ENCODE measurements around the gene SPP2. TPM values are rescaled to one million over a fixed set of nuclear protein-coding genes. Genes with fewer than 3 reads are reported as not detected.

SPP2 gene
- total and polyA plus RNA-seq, 12 donors, result 0.33 TPM; not detected in 11

DNA sequence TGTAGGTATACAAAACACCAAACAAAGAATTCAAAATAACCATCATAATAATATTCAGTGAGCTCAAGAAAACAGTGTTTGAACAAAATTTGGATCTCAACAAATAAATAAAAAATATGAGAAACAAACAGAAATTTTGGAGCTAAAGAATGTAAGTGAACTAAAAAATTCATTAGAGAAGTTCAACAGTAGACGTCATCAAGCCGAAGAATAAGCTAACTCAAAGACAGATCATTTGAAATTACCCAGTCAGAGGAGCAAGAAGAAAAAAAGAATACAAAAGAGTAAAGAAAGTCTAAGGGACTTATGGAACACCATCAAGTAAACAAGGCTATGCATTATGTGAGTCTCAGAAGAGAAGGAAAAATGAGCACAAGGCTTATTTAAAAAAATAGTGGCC lies 16.6 kb upstream of the SPP2 start:
- Histone ChIP-seq H3K9me3 (replicated peaks in 1 of 3) (peaks cover 0 to 5% (median 0%) of the 10 kb centered on the region in 3 donors), H3K4me3 (no peak overlapping the region), H3K4me1 (replicated peaks in 1 of 2) (no peaks in the 10 kb centered on the region), H3K36me3 (replicated peaks in 1 of 2) (no peaks in the 10 kb centered on the region), H3K27ac (no peak overlapping the region), H3K27me3 (peaks cover 23% of the 10 kb centered on the region)
- WGBS, 4 donors, result 65 to 90% (median 81%) methylated on average over 2 of the region's 2 CpGs
- TF ChIP-seq, protein P1, sequence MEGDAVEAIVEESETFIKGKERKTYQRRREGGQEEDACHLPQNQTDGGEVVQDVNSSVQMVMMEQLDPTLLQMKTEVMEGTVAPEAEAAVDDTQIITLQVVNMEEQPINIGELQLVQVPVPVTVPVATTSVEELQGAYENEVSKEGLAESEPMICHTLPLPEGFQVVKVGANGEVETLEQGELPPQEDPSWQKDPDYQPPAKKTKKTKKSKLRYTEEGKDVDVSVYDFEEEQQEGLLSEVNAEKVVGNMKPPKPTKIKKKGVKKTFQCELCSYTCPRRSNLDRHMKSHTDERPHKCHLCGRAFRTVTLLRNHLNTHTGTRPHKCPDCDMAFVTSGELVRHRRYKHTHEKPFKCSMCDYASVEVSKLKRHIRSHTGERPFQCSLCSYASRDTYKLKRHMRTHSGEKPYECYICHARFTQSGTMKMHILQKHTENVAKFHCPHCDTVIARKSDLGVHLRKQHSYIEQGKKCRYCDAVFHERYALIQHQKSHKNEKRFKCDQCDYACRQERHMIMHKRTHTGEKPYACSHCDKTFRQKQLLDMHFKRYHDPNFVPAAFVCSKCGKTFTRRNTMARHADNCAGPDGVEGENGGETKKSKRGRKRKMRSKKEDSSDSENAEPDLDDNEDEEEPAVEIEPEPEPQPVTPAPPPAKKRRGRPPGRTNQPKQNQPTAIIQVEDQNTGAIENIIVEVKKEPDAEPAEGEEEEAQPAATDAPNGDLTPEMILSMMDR (IDR thresholded peaks at IDR 0.05), result no peak
- no peak for TF ChIP-seq POLR2A (IDR thresholded peaks at IDR 0.05)
- intact Hi-C loops (cut with DNase I), result no loop called here
- DNase-seq, result no peak

DNA sequence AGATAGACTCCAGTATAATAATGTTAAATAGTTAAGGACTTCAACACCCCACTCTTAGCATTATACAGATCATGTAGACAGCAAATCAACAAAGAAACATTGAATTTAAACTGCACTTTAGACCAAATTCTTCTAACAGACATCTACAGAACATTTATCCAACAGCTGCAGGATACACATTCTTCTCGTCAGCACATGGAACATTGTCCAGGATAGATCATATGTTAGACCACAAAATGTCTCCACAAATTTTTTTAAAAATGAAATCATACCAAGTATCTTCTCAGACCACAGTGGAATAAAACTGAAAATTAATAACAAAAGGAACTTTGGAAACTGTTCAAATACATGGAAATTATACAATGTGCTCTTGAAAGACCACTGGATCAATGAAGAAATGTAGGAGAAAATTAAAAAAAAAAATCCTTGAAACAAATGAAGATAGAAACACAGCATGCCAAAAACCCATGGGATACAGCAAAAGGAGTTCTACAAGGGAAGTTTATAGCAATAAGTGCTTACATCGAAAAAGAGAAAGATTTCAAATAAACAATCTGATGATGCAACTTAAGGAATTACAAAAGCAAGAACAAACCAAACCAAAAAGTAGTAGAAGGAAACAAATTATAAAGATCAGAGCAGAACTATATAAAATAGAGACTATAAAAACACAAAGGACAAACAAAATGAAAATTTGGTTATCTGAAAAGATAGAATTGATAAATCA lies 12.3 kb upstream of the SPP2 start:
- intact Hi-C loops (cut with DNase I), result no loop called here
- peaks cover 0 to 5% (median 0%) of the 10 kb centered on the region in 3 donors for H3K9me3 ChIP-seq (replicated peaks in 1 of 3)
- WGBS, 4 donors, result 73 to 87% (median 82%) methylated on average over 2 of the region's 2 CpGs

DNA sequence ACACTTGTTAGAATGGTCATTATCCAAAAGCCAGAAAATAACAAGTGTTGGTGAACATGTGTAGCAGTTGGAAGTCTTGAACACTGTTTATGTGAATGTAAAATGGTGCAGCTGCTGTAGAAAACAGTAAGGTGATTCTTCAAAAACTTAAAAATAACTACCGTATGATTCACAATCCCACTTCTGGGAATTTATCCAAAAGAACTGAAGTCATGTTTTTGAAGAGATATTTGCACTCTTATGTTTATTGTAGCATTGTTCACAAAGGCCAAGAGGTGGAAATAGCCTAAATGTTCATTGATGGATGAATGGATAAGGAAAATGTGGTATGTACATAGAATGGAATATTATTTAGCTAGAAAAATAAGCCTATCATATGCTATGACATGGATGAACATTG lies 6.3 kb upstream of the SPP2 start:
- no peaks in the 10 kb centered on the region for H3K27me3 ChIP-seq
- H3K9me3 ChIP-seq (replicated peaks in 1 of 3), result no peaks in the 10 kb centered on the region
- DNase-seq, result no peak
- no peak overlapping the region for H3K27ac ChIP-seq
- H3K4me3 ChIP-seq, result no peak overlapping the region
- intact Hi-C loops (cut with DNase I), result no loop called here
- H3K36me3 ChIP-seq (replicated peaks in 1 of 2), result no peaks in the 10 kb centered on the region
- WGBS, 4 donors, result 15 to 39% (median 33%) methylated on average over 1 of the region's 1 CpG
- H3K4me1 ChIP-seq (replicated peaks in 1 of 2), result no peaks in the 10 kb centered on the region
- TF ChIP-seq POLR2A (IDR thresholded peaks at IDR 0.05), result no peak
- TF ChIP-seq, protein P1 (IDR thresholded peaks at IDR 0.05), result no peak

More for the DNA sequence above, 12.3 kb upstream of the SPP2 start:
- H3K27me3 ChIP-seq, result peaks cover 23% of the 10 kb centered on the region
- H3K4me3 ChIP-seq, result no peak overlapping the region
- no peaks in the 10 kb centered on the region for H3K4me1 ChIP-seq (replicated peaks in 1 of 2)
- no peak for DNase-seq
- H3K36me3 ChIP-seq (replicated peaks in 1 of 2), result no peaks in the 10 kb centered on the region
- no peak overlapping the region for H3K27ac ChIP-seq
- no peak for TF ChIP-seq POLR2A (IDR thresholded peaks at IDR 0.05)
- TF ChIP-seq, protein P1 (IDR thresholded peaks at IDR 0.05), result no peak

DNA sequence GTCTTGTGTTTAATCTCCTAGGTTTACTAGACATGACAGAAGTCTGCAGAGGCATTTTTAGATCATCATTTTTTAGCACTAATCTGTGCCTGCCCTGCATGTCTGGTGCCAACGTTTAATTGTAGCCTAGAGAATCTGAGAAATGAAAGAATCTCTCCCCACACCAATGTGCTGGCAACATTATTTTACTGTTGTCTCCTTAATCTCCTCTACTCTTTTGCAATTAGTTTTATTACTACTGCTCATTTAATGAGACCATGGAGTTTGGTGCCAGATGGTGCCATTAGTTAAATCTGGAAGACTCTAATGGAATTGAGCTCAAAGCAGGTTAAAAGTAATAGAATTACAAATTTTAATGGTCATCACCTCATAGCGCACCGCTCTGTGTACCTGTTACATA lies 4.0 kb upstream of the SPP2 start:
- no peak for DNase-seq
- no peak overlapping the region for H3K27ac ChIP-seq
- intact Hi-C loops (cut with DNase I), result no loop called here
- WGBS, 4 donors, result 67 to 89% (median 83%) methylated on average over 3 of the region's 3 CpGs
- H3K4me1 ChIP-seq (replicated peaks in 1 of 2), result no peaks in the 10 kb centered on the region
- TF ChIP-seq, protein P1 (IDR thresholded peaks at IDR 0.05), result no peak
- TF ChIP-seq POLR2A (IDR thresholded peaks at IDR 0.05), result no peak
- no peaks in the 10 kb centered on the region for H3K9me3 ChIP-seq (replicated peaks in 1 of 3)
- H3K27me3 ChIP-seq, result peaks cover 3% of the 10 kb centered on the region
- H3K36me3 ChIP-seq (replicated peaks in 1 of 2), result no peaks in the 10 kb centered on the region
- H3K4me3 ChIP-seq, result no peak overlapping the region
